RWPE2 (cell line): ENCODE measurements around the gene GRM8.

Source experiments
- ATAC-seq: fragments of 200-7000 bp; cut with Tn5 transposase; 3 replicates; pipeline ENCODE4 v1.9.1; 2021; ENCODE audit warnings: low read depth
- DNase-seq: peaks from one replicate; pipeline ENCODE4 v3.0.0-alpha.2; 2020; ENCODE audit warnings: low spot score
- H3K27ac ChIP-seq: fragments of 450-650 bp; 2 replicates; pipeline ENCODE4 v1.5.1; 2017; ENCODE audit warnings: mild to moderate bottlenecking; ENCODE audit not compliant: poor library complexity, severe bottlenecking
- H3K27me3 ChIP-seq: fragments of 250-450 bp; sonication (Bioruptor Pico); 2 replicates; pipeline ENCODE4 v1.5.1; 2021; ENCODE audit warnings: mild to moderate bottlenecking, moderate library complexity; ENCODE audit not compliant: insufficient read depth, poor library complexity, severe bottlenecking
- H3K36me3 ChIP-seq: fragments of 250-450 bp; sonication (Bioruptor Pico); 2 replicates; pipeline ENCODE4 v1.5.1; 2020; ENCODE audit warnings: low read depth, mild to moderate bottlenecking, moderate library complexity
- H3K4me1 ChIP-seq: fragments of 250-450 bp; sonication (Bioruptor Pico); 2 replicates; pipeline ENCODE4 v1.5.1; 2021; ENCODE audit warnings: mild to moderate bottlenecking, moderate library complexity; ENCODE audit not compliant: insufficient read depth, poor library complexity, severe bottlenecking
- H3K4me3 ChIP-seq: fragments of 250-450 bp; sonication (Bioruptor Pico); 2 replicates; pipeline ENCODE4 v1.5.1; 2021; ENCODE audit warnings: mild to moderate bottlenecking, moderate library complexity; ENCODE audit not compliant: severe bottlenecking
- H3K9me3 ChIP-seq: fragments of 250-450 bp; sonication (Bioruptor Pico); 2 replicates; pipeline ENCODE4 v1.5.1; 2021; ENCODE audit warnings: mild to moderate bottlenecking, moderate library complexity; ENCODE audit not compliant: severe bottlenecking
- TF ChIP-seq, protein P1 (sequence below): fragments of 450-650 bp; IDR thresholded peaks from one replicate; pipeline ENCODE4 v1.5.1; 2017; ENCODE audit warnings: mild to moderate bottlenecking, moderate library complexity; ENCODE audit not compliant: poor library complexity, severe bottlenecking

Gene GRM8

GRCh38 chr7:126755381-126755780 lies 497.4 kb downstream of the GRM8 start:
- no peaks in the 10 kb centered on the region for H3K4me1 ChIP-seq
- ATAC-seq, result no peak

DNA sequence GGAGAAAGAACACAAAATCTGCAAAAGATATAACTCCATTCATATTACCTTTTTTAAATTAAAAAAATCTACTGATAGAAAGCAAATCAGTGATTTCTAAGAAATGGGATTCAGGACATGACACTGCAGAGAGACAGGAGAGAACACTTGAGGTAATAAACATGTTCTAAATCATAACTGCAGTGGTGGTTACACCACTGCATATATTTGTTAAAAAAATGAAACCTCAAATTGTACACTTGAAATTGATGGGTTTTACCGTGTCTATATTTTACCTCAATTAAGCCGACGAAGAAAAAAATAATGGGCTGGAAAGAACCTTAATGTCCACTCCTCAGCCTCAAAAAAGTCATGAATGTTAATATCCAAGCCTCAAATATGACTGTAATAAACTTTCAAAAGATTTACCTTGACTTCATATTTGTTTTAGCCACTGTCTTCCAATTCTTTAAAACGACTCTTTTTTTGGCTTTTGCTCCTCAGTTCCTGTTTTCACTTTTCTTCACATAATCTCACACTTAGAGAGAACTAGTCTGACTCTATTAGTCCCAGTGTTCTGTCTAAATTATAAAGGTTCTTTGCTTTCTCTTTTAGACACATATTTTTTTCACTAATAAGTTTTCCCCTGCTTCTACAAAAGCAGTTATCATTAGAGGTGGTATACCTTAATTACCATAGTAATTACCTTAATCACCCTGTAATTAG lies 502.4 kb downstream of the GRM8 start:
- Histone ChIP-seq H3K36me3 (no peaks in the 10 kb centered on the region), H3K4me3 (no peak overlapping the region), H3K27ac (no peak overlapping the region), H3K27me3 (no peaks in the 10 kb centered on the region), H3K9me3 (peaks cover 3% of the 10 kb centered on the region), H3K4me1 (no peaks in the 10 kb centered on the region)
- ATAC-seq (no peak), DNase-seq (no peak)
- TF ChIP-seq, protein P1, sequence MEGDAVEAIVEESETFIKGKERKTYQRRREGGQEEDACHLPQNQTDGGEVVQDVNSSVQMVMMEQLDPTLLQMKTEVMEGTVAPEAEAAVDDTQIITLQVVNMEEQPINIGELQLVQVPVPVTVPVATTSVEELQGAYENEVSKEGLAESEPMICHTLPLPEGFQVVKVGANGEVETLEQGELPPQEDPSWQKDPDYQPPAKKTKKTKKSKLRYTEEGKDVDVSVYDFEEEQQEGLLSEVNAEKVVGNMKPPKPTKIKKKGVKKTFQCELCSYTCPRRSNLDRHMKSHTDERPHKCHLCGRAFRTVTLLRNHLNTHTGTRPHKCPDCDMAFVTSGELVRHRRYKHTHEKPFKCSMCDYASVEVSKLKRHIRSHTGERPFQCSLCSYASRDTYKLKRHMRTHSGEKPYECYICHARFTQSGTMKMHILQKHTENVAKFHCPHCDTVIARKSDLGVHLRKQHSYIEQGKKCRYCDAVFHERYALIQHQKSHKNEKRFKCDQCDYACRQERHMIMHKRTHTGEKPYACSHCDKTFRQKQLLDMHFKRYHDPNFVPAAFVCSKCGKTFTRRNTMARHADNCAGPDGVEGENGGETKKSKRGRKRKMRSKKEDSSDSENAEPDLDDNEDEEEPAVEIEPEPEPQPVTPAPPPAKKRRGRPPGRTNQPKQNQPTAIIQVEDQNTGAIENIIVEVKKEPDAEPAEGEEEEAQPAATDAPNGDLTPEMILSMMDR, result no peak

More at GRCh38 chr7:126755381-126755780, 497.4 kb downstream of the GRM8 start:
- no peak for DNase-seq
- H3K9me3 ChIP-seq, result peaks cover 1% of the 10 kb centered on the region
- H3K36me3 ChIP-seq, result no peaks in the 10 kb centered on the region
- no peaks in the 10 kb centered on the region for H3K27me3 ChIP-seq
- TF ChIP-seq, protein P1, result no peak
- no peak overlapping the region for H3K4me3 ChIP-seq
- H3K27ac ChIP-seq, result no peak overlapping the region

- H3K27me3 ChIP-seq, result no peaks in the 10 kb centered on the region
- H3K27ac ChIP-seq, result no peak overlapping the region
- H3K9me3 ChIP-seq, result no peaks in the 10 kb centered on the region
- ATAC-seq (no peak), DNase-seq (no peak)
- peaks cover 7% of the 10 kb centered on the region for H3K4me1 ChIP-seq
- H3K36me3 ChIP-seq, result no peaks in the 10 kb centered on the region
- TF ChIP-seq, protein P1, result no peak
- no peak overlapping the region for H3K4me3 ChIP-seq
Measured at GRCh38 chr7:126728967-126729366, 523.8 kb downstream of the GRM8 start.

- TF ChIP-seq, protein P1, result no peak
- no peak for DNase-seq
- no peak overlapping the region for H3K4me3 ChIP-seq
- no peaks in the 10 kb centered on the region for H3K9me3 ChIP-seq
- no peaks in the 10 kb centered on the region for H3K27me3 ChIP-seq
- peak; percentile 78 for ATAC-seq
- H3K4me1 ChIP-seq, result peaks cover 7% of the 10 kb centered on the region
- no peaks in the 10 kb centered on the region for H3K36me3 ChIP-seq
- H3K27ac ChIP-seq, result peak overlapping the region; percentile 43
Measured at GRCh38 chr7:126727930-126728391, 524.8 kb downstream of the GRM8 start.

DNA sequence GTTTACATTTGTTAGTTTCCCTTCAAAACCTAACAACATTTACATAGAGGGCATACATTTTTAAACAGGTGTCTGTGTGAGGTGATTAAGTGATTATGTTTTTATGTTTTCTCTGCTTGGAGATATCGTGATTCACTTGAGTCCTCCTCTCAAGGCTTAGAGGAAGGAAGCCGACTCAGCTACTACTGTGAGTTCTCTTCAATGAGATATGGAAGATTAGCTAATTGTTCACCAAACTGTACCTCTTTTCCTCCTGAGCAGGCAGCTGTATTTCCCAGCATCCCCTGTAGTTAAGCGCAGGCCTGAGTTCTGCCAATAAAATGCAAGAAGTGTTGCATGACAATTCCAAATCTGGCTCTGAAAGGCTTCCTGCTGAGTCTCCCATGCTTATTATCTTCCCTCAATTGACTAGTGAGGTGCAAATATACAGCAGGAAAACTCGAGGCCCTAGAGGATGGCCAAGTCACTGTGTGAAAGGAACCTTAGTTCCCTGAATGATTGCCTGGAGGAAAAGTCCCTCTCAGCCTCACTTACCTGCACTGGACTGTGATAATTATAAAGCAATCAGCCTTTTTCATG lies 528.7 kb downstream of the GRM8 start:
- Histone ChIP-seq H3K36me3 (no peaks in the 10 kb centered on the region), H3K27me3 (no peaks in the 10 kb centered on the region), H3K27ac (no peak overlapping the region), H3K9me3 (no peaks in the 10 kb centered on the region), H3K4me3 (no peak overlapping the region), H3K4me1 (peaks cover 7% of the 10 kb centered on the region)
- DNase-seq (no peak), ATAC-seq (no peak)
- TF ChIP-seq, protein P1, result no peak
